Endothelial cell of umbilical vein (primary cell): ENCODE data around the gene CELA2B. TPM values are rescaled to one million over a fixed set of nuclear protein-coding genes. Genes with fewer than 3 reads are reported as not detected.
"Not testable (repeated sequence)": the region's sequence is repeated elsewhere in the genome, so short reads cannot be mapped to it uniquely, and the experiment has no call there.

Experiments
- BruUV-seq: library from RNA; stranded (reverse); fragments of 400-500 nt; replicated peaks from 2 replicates; lab custom pipeline; 2021; lab: Mats Ljungman, UMichigan
- CTCF ChIA-PET: fragments of 300-600, 350-600 bp; sonication (Branson Sonifier 250); formaldehyde crosslinking; loops from one replicate; lab custom pipeline; 2021; ENCODE audit warnings: antibody characterized with exemption, inconsistent platforms; lab: Charles Lee
- POLR2A ChIA-PET: fragments of 300-600, 350-600 bp; sonication (Branson Sonifier 250); formaldehyde crosslinking; loops from one replicate; lab custom pipeline; 2021; ENCODE audit warnings: antibody characterized with exemption, inconsistent platforms; lab: Charles Lee
- DNase-seq: peaks from one replicate; pipeline ENCODE4 v3.0.0-alpha.2; 2011; ENCODE audit warnings: low read depth, low spot score
- FAIRE-seq: peaks from 2 replicates; lab custom pipeline; 2011; peaks lifted over from hg19 to GRCh38; lab: Jason Lieb, UNC
- H2AFZ ChIP-seq: 2 replicates; pipeline ENCODE4 v1.6.0; 2012; ENCODE audit warnings: low read depth, low read length, control low read depth, inconsistent platforms
- H3K27ac ChIP-seq: 2 replicates; pipeline ENCODE4 v1.5.1; 2011; ENCODE audit warnings: low read depth, mild to moderate bottlenecking, control low read depth, low read length, moderate library complexity; ENCODE audit not compliant: insufficient read depth
- H3K27me3 ChIP-seq, 2 experiments: 2 replicates each; pipeline versions ENCODE4 v1.6.0 to v1.6.1; 2011; ENCODE audit warnings: low read length in 2 of 2, mixed read lengths in 1 of 2; ENCODE audit not compliant: control insufficient read depth in 2 of 2, insufficient read depth in 2 of 2
- H3K36me3 ChIP-seq, 2 experiments: 2 replicates in 1 of 2; 3 replicates in 1 of 2; pipeline ENCODE4 v1.5.1; 2011; ENCODE audit warnings: low read length in 2 of 2, mild to moderate bottlenecking in 1 of 2, moderate library complexity in 1 of 2; ENCODE audit not compliant: control insufficient read depth in 2 of 2, insufficient read depth in 2 of 2; ENCODE audit errors: extremely low read depth in 1 of 2
- H3K4me1 ChIP-seq: 3 replicates; pipeline ENCODE4 v1.5.1; 2011; ENCODE audit warnings: mild to moderate bottlenecking, low read length; ENCODE audit not compliant: control insufficient read depth, insufficient read depth; ENCODE audit errors: extremely low read depth
- H3K4me2 ChIP-seq: 2 replicates; pipeline ENCODE4 v1.6.1; 2011; ENCODE audit warnings: low read length, control low read depth, mixed read lengths; ENCODE audit not compliant: insufficient read depth
- H3K4me3 ChIP-seq, 3 experiments: fragments of 200-600 bp in 1 of 3; sonication (generic), shearing (Covaris generic) in 1 of 3; replicated peaks in 1 of 3; 2 replicates each; pipeline ENCODE4 v1.5.1; 2011 to 2016; ENCODE audit warnings: control low read depth in 3 of 3, low read length in 3 of 3, mild to moderate bottlenecking in 2 of 3, inconsistent platforms in 1 of 3, low read depth in 1 of 3, moderate library complexity in 1 of 3; ENCODE audit not compliant: insufficient read depth in 1 of 3
- H3K79me2 ChIP-seq: 2 replicates; pipeline ENCODE4 v1.6.0; 2012; ENCODE audit warnings: low read length, inconsistent platforms; ENCODE audit not compliant: control insufficient read depth, insufficient read depth
- H3K9ac ChIP-seq: replicated peaks from 2 replicates; pipeline ENCODE3; 2011; ENCODE audit warnings: low read length, control low read depth; ENCODE audit not compliant: insufficient read depth; ENCODE audit errors: extremely low read depth
- H3K9me1 ChIP-seq: replicated peaks from 3 replicates; pipeline ENCODE4 v1.6.0; 2011; ENCODE audit warnings: mild to moderate bottlenecking, low read length; ENCODE audit not compliant: control insufficient read depth, insufficient read depth; ENCODE audit errors: extremely low read depth
- H3K9me3 ChIP-seq: replicated peaks from 2 replicates; pipeline ENCODE4 v1.5.1; 2012; ENCODE audit warnings: low read length, inconsistent platforms; ENCODE audit not compliant: control insufficient read depth, insufficient read depth
- H4K20me1 ChIP-seq: replicated peaks from 2 replicates; pipeline ENCODE3; 2011; ENCODE audit warnings: mild to moderate bottlenecking, low read length; ENCODE audit not compliant: control insufficient read depth, insufficient read depth; ENCODE audit errors: extremely low read depth
- FOS ChIP-seq: IDR thresholded peaks from 2 replicates; pipeline ENCODE4 v1.6.1; 2011; ENCODE audit warnings: mild to moderate bottlenecking, low read length, moderate library complexity, borderline replicate concordance; ENCODE audit not compliant: insufficient read depth
- dilution Hi-C: fragments of 300-500 bp; cut with MboI; formaldehyde crosslinking; loops from one replicate; pipeline ENCODE4 v1.15.0; 2019; ENCODE audit warnings: low sequenced_read_pairs; ENCODE audit not compliant: extremely low pct_ligation_motif_present
- intact Hi-C: fragments of 100-400 bp; cut with micrococcal nuclease; formaldehyde crosslinking; loops from one replicate; pipeline ENCODE4 v1.10.0; 2022
- polyA plus RNA-seq, 4 experiments: library from polyadenylated mRNA; depleted of rRNA in 3 of 4; stranded (reverse) in 3 of 4; unstranded in 1 of 4; fragments of >200 nt; gene quantifications; 2 replicates each; pipeline versions ENCODE4 v1.2.1 to v1.2.3, GENCODE V29; 2011 to 2012; ENCODE audit warnings: missing spikeins in 1 of 4
- total RNA-seq: library from RNA; stranded (reverse); gene quantifications from 2 replicates; pipeline ENCODE4 v1.2.3, GENCODE V29; 2021
- TF ChIP-seq, protein P1 (sequence below): IDR thresholded peaks from 2 replicates; pipeline ENCODE4 v1.6.1; 2011; ENCODE audit not compliant: insufficient read depth, insufficient read length

CELA2B gene
- total and polyA plus RNA-seq, 2 donors (not counting 3 experiments of a cell fraction or from before 2014, with no cell fraction given): not detected

DNA sequence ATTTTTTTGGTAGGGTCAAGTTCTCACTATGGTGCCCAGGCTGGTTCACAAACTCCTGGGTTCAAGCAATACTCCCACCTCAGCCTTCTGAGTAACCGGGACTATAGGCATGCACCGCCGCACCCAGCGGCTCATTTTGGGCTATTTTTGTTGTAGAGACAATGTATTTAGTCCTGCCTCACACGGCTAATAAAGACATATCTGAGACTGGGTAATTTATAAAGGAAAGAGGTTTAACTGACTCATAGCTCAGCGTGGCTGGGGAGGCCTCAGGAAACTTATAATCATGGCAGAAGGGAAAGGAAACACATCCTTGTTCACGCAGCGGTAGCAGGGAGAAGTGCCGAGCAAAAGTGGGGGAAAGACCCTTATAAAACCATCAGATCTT lies 15.2 kb upstream of the CELA2B start:
- no peak for TF ChIP-seq FOS
- TF ChIP-seq, protein P1, sequence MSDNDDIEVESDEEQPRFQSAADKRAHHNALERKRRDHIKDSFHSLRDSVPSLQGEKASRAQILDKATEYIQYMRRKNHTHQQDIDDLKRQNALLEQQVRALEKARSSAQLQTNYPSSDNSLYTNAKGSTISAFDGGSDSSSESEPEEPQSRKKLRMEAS: no peak
- dilution Hi-C loops (no loop called here), intact Hi-C loops (no loop called here)
- no peak overlapping the region for H3K27ac ChIP-seq
- H3K4me2 ChIP-seq: no peak overlapping the region
- H3K9me3 ChIP-seq: no peaks in the 10 kb centered on the region
- FAIRE-seq (no peak), DNase-seq (no peak)
- no peaks in the 10 kb centered on the region for H3K27me3 ChIP-seq
- H3K9ac ChIP-seq: no peak overlapping the region
- POLR2A ChIA-PET: no interaction called here
- no peaks in the 10 kb centered on the region for H3K9me1 ChIP-seq
- H3K4me1 ChIP-seq: no peaks in the 10 kb centered on the region
- H3K36me3 ChIP-seq: no peaks in the 10 kb centered on the region
- H3K79me2 ChIP-seq: no peaks in the 10 kb centered on the region
- no peak overlapping the region for H2AFZ ChIP-seq
- no peaks in the 10 kb centered on the region for H4K20me1 ChIP-seq
- CTCF ChIA-PET: no interaction called here
- H3K4me3 ChIP-seq: no peak overlapping the region
- no TSS peak for BruUV-seq

DNA sequence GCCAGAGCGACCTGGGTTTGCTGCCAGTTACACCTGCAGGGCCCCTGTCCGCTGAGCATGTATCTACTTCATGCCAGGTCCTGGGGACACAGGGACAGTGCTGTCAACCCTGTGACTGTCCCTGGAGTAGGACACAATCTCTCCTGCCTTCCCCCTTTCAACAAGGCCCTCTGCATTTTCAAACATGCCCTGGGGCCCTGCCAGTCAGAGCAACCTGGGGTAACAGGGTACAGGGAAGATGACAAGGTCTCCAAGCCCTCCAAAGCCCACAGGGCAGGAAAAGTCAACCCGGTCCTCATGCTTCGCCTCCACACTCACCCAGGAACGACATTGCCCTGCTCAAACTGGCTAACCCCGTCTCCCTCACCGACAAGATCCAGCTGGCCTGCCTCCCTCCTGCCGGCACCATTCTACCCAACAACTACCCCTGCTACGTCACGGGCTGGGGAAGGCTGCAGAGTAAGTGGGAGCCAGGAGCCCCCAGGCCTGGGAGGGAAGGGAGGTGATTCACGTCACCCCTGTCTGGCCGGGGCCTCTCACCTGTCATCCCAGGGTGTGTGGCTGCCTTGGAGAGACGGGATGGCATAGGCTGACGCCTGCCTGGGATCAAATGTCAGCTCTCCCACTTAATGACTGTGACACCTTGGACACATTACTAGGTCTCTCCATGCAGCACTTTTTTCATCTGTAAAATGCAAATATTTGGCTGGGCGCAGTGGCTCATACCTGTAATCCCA lies 12.7 kb upstream of the CELA2B start:
- H4K20me1 ChIP-seq, H3K4me3 ChIP-seq, POLR2A ChIA-PET, H3K9me3 ChIP-seq, H3K27ac ChIP-seq, H3K27me3 ChIP-seq, H3K36me3 ChIP-seq, intact Hi-C loops, dilution Hi-C loops, CTCF ChIA-PET, H3K4me1 ChIP-seq, H2AFZ ChIP-seq, H3K4me2 ChIP-seq, DNase-seq, H3K9me1 ChIP-seq, BruUV-seq, FAIRE-seq, H3K9ac ChIP-seq, H3K79me2 ChIP-seq: not testable (repeated sequence)

DNA sequence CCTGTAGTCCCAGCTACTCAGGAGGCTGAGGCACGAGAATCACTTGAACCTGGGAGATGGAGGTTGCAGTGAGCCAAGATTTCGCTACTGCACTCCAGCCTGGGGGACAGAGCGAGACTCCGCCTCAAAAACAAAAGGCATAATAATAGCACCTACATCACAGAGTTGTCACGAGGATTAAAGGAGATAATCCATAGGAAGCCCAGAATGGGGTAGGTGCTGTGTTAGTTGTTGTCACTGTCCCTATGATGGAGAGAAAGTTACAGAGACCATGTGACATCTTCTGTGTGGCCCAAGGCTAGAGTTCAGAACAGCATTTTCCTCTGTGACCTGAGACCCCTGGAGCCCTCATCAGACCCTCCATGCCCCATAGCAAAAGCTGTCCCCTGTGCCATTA lies 12.0 kb upstream of the CELA2B start:
- H3K9ac ChIP-seq, H3K27me3 ChIP-seq, H3K36me3 ChIP-seq, dilution Hi-C loops, FAIRE-seq, H2AFZ ChIP-seq, H3K9me1 ChIP-seq, H3K4me2 ChIP-seq, DNase-seq, H3K4me1 ChIP-seq, H3K27ac ChIP-seq, H3K9me3 ChIP-seq, intact Hi-C loops, H3K79me2 ChIP-seq, BruUV-seq, CTCF ChIA-PET, H3K4me3 ChIP-seq, H4K20me1 ChIP-seq, POLR2A ChIA-PET: not testable (repeated sequence)
